CMK (cell line): ENCODE data around the gene GMEB1.
"Not testable (repeated sequence)": the region's sequence is repeated elsewhere in the genome, so short reads cannot be mapped to it uniquely, and the experiment has no call there.

Experiments used
- DNase-seq: peaks from one replicate; pipeline ENCODE4 v3.0.0-alpha.2; 2010; ENCODE audit warnings: low read depth

The GMEB1 gene

GRCh38 chr1:28671254-28671780 is 2.7 kb downstream of the GMEB1 start:
- no peak for DNase-seq

- not testable (repeated sequence) for DNase-seq
Observed at GRCh38 chr1:28672971-28673370, 4.4 kb downstream of the GMEB1 start.

- DNase-seq = no peak
Observed at GRCh38 chr1:28675924-28676257, 7.3 kb downstream of the GMEB1 start.

- no peak for DNase-seq
Observed at GRCh38 chr1:28680151-28680550, 11.6 kb downstream of the GMEB1 start.

GRCh38 chr1:28682840-28683239 is 14.3 kb downstream of the GMEB1 start:
- no peak for DNase-seq

- no peak for DNase-seq
Observed at GRCh38 chr1:28684937-28685336, 16.4 kb downstream of the GMEB1 start.

- not testable (repeated sequence) for DNase-seq
Observed at GRCh38 chr1:28691627-28692026, 23.0 kb downstream of the GMEB1 start.

GRCh38 chr1:28703629-28704028 is 35.0 kb downstream of the GMEB1 start:
- DNase-seq = no peak

- no peak for DNase-seq
Observed at GRCh38 chr1:28716336-28716735, 47.8 kb downstream of the GMEB1 start.

GRCh38 chr1:28718166-28718565 is 49.6 kb downstream of the GMEB1 start:
- DNase-seq = no peak

- no peak for DNase-seq
Observed at GRCh38 chr1:28718586-28719331, 50.2 kb downstream of the GMEB1 start.

- no peak for DNase-seq
Observed at GRCh38 chr1:28719332-28719619, 50.7 kb downstream of the GMEB1 start.

GRCh38 chr1:28720376-28720775 is 51.8 kb downstream of the GMEB1 start:
- no peak for DNase-seq

- not testable (repeated sequence) for DNase-seq
Observed at GRCh38 chr1:28721927-28722326, 53.3 kb downstream of the GMEB1 start.

- DNase-seq = not testable (repeated sequence)
Observed at GRCh38 chr1:28725365-28725764, 56.8 kb downstream of the GMEB1 start.

- DNase-seq = no peak
Observed at GRCh38 chr1:28735961-28736449, 67.4 kb downstream of the GMEB1 start.

GRCh38 chr1:28736450-28737306 is 68.1 kb downstream of the GMEB1 start, which contains the start of gene YTHDF2:
Gene YTHDF2 (plus strand): TSS chr1:28736940. CDS start chr1:28737121, 181 bp downstream.
- DNase-seq = peak; percentile 95

- DNase-seq = peak; percentile 40
Observed at GRCh38 chr1:28737307-28738132, 68.9 kb downstream of the GMEB1 start.

GRCh38 chr1:28740118-28740517 is 71.5 kb downstream of the GMEB1 start:
- no peak for DNase-seq

- DNase-seq = no peak
Observed at GRCh38 chr1:28744184-28744583, 75.6 kb downstream of the GMEB1 start.

GRCh38 chr1:28745653-28746173 is 77.1 kb downstream of the GMEB1 start:
- no peak for DNase-seq

GRCh38 chr1:28750330-28750729 is 81.7 kb downstream of the GMEB1 start:
- DNase-seq = no peak
